Astrocyte (in vitro differentiated cells and primary cell): ENCODE data around the gene CRELD2. TPM values are rescaled to one million over a fixed set of nuclear protein-coding genes. Genes with fewer than 3 reads are reported as not detected.

ENCODE experiments used
- DNase-seq: peaks from one replicate; pipeline ENCODE4 v3.0.0-alpha.2; 2010; ENCODE audit warnings: low read depth
- FAIRE-seq: peaks from 2 replicates; lab custom pipeline; 2011; peaks lifted over from hg19 to GRCh38; lab: Jason Lieb, UNC
- H2AFZ ChIP-seq: 2 replicates; pipeline ENCODE4 v1.6.0; 2012; ENCODE audit warnings: low read depth, low read length, inconsistent platforms
- H3K27ac ChIP-seq: 2 replicates; pipeline ENCODE4 v1.5.1; 2011; ENCODE audit warnings: low read depth, low read length, inconsistent platforms
- H3K27me3 ChIP-seq: 2 replicates; pipeline ENCODE4 v1.6.0; 2011; ENCODE audit warnings: low read length, inconsistent platforms; ENCODE audit not compliant: insufficient read depth
- H3K36me3 ChIP-seq: 2 replicates; pipeline ENCODE4 v1.5.1; 2011; ENCODE audit warnings: low read length, inconsistent platforms; ENCODE audit not compliant: insufficient read depth
- H3K4me1 ChIP-seq: 2 replicates; pipeline ENCODE4 v1.5.1; 2011; ENCODE audit warnings: low read length, inconsistent platforms; ENCODE audit not compliant: insufficient read depth
- H3K4me2 ChIP-seq: 2 replicates; pipeline ENCODE4 v1.6.0; 2012; ENCODE audit warnings: low read length, inconsistent platforms
- H3K4me3 ChIP-seq: 2 replicates; pipeline ENCODE4 v1.5.1; 2011; ENCODE audit warnings: low read depth, mild to moderate bottlenecking, low read length, inconsistent platforms; ENCODE audit not compliant: insufficient read depth
- H3K79me2 ChIP-seq: 2 replicates; pipeline ENCODE4 v1.6.0; 2012; ENCODE audit warnings: mild to moderate bottlenecking, low read length, inconsistent platforms; ENCODE audit not compliant: insufficient read depth
- H3K9ac ChIP-seq: 2 replicates; pipeline ENCODE4 v1.6.0; 2012; ENCODE audit warnings: mild to moderate bottlenecking, low read length, inconsistent platforms
- H3K9me3 ChIP-seq: 2 replicates; pipeline ENCODE4 v1.5.1; 2012; ENCODE audit warnings: low read depth, mild to moderate bottlenecking, low read length, inconsistent platforms; ENCODE audit not compliant: insufficient read depth
- H4K20me1 ChIP-seq: 2 replicates; pipeline ENCODE4 v1.6.0; 2012; ENCODE audit warnings: low read length, inconsistent platforms; ENCODE audit not compliant: insufficient read depth
- H3K27ac Mint-ChIP-seq: one replicate; pipeline ENCODE4 v1.8.0; 2021; ENCODE audit warnings: mild to moderate bottlenecking, mixed read lengths; ENCODE audit not compliant: unreplicated experiment
- H3K27me3 Mint-ChIP-seq: one replicate; pipeline ENCODE4 v1.8.0; 2021; ENCODE audit warnings: low read depth, mixed read lengths; ENCODE audit not compliant: unreplicated experiment
- H3K36me3 Mint-ChIP-seq: one replicate; pipeline ENCODE4 v1.8.0; 2021; ENCODE audit warnings: low read depth, mixed read lengths; ENCODE audit not compliant: unreplicated experiment
- H3K4me1 Mint-ChIP-seq: one replicate; pipeline ENCODE4 v1.8.0; 2021; ENCODE audit warnings: low read depth, mixed read lengths; ENCODE audit not compliant: unreplicated experiment
- H3K4me3 Mint-ChIP-seq: one replicate; pipeline ENCODE4 v1.8.0; 2021; ENCODE audit warnings: mild to moderate bottlenecking, moderate library complexity, mixed read lengths; ENCODE audit not compliant: unreplicated experiment
- H3K9me3 Mint-ChIP-seq: one replicate; pipeline ENCODE4 v1.8.0; 2021; ENCODE audit warnings: mild to moderate bottlenecking, mixed read lengths; ENCODE audit not compliant: unreplicated experiment
- EZH2 ChIP-seq: IDR thresholded peaks from 2 replicates; pipeline ENCODE4 v1.6.1; 2012; ENCODE audit warnings: mild to moderate bottlenecking, low read length, inconsistent platforms; ENCODE audit not compliant: insufficient read depth
- total RNA-seq: library from RNA; stranded (reverse); gene quantifications from 2 replicates; pipeline ENCODE4 v1.2.1, GENCODE V29; 2021
- TF ChIP-seq, protein P1 (sequence below): IDR thresholded peaks from 2 replicates; pipeline ENCODE4 v1.5.1; 2011; ENCODE audit warnings: low read depth, mild to moderate bottlenecking, inconsistent platforms, low read length, moderate library complexity; ENCODE audit not compliant: insufficient read depth

Gene CRELD2
- total RNA-seq, 1 donor from 2014 or later = 49.6 TPM

DNA sequence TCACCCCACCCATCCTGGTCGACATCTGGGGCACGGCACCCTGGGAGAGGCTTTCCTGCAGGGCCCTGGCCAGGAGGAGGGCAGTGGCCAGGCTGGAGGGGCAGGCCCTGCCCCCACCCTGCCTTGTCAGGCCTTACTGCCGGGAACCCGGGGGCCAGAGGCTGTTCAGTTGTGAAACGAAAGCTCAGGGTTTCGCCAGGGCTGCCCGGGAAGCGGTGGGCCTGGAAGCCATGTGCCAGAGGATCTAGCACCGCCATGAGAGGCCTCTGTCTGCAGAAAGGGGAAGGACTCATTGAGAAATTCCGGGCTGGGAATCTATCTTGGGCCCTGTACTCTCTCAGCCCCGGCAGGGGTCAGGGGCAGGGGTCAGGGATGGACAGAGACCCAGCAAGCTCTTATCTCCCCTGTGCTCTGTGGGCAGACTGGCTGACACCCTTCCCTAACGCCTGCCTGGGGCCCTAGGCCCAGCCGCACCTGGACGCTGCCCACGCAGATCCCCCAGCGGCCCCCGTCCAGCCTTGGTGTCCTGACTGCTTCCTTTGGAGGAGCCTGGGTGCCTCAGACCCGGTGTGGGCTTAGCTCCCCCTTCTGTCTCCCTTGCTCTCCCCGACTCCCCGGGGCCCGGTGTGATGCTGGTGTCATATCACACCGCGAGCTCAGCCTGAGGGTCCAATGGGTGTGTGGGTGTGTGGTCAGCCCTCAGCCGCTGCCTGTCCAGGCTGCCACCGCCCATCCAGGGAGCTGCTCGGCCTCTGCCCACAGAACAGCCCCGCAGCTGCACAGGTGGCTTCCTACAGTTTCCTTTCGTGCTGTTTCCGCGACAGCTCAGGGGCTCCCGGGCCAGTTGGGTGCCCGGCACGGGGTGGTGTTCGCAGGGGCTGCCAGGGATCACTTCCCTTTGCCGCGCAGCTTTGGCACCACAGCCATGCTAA, 48.6 kb downstream of the CRELD2 start:
- Histone ChIP-seq H3K4me3 (no peak overlapping the region), H3K9ac (no peak overlapping the region), H3K36me3 (peaks cover 2% of the 10 kb centered on the region), H3K27ac (no peak overlapping the region), H3K27me3 (no peaks in the 10 kb centered on the region), H3K4me1 (peaks cover 33% of the 10 kb centered on the region), H4K20me1 (peaks cover 48% of the 10 kb centered on the region), H3K9me3 (no peaks in the 10 kb centered on the region), H3K79me2 (peaks cover 25% of the 10 kb centered on the region), H2AFZ (no peak overlapping the region), H3K4me2 (no peak overlapping the region)
- FAIRE-seq = no peak
- Mint-ChIP-seq H3K27ac (no peak overlapping the region), H3K36me3 (peaks cover 7% of the 10 kb centered on the region), H3K9me3 (peaks cover 2% of the 10 kb centered on the region), H3K4me3 (no peak overlapping the region), H3K4me1 (peaks cover 8% of the 10 kb centered on the region), H3K27me3 (peaks cover 2% of the 10 kb centered on the region)
- no peak for TF ChIP-seq EZH2
- TF ChIP-seq, protein P1, sequence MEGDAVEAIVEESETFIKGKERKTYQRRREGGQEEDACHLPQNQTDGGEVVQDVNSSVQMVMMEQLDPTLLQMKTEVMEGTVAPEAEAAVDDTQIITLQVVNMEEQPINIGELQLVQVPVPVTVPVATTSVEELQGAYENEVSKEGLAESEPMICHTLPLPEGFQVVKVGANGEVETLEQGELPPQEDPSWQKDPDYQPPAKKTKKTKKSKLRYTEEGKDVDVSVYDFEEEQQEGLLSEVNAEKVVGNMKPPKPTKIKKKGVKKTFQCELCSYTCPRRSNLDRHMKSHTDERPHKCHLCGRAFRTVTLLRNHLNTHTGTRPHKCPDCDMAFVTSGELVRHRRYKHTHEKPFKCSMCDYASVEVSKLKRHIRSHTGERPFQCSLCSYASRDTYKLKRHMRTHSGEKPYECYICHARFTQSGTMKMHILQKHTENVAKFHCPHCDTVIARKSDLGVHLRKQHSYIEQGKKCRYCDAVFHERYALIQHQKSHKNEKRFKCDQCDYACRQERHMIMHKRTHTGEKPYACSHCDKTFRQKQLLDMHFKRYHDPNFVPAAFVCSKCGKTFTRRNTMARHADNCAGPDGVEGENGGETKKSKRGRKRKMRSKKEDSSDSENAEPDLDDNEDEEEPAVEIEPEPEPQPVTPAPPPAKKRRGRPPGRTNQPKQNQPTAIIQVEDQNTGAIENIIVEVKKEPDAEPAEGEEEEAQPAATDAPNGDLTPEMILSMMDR = no peak
- DNase-seq = no peak

DNA sequence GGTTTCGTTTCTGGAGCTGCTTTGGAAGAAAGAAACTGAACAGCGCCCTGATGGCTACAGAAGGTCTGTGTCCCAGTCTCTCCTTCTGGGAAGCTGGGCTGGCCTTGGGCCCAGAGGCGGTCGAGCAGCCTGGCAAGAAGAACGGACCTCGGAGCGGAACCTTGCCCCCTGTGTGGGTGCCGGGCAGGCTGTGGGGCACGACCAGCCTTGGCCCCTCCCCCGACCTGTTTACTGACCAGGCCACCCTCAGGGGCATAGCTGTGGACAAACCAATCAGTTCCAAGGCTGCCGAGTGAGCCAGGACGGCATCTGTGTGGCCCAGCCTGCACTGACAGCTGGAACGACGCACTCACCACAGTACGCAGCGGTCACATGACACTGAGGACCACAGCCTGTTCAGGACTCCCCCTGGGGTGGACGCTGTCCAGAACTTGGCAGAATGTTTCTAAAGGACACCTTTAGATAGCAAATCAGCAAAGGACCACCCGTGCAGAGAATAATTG, 49.3 kb downstream of the CRELD2 start:
- Histone ChIP-seq H3K9ac (no peak overlapping the region), H3K4me3 (no peak overlapping the region), H2AFZ (no peak overlapping the region), H3K4me2 (no peak overlapping the region), H3K27me3 (no peaks in the 10 kb centered on the region), H3K4me1 (peaks cover 30% of the 10 kb centered on the region), H3K9me3 (no peaks in the 10 kb centered on the region), H3K79me2 (peaks cover 21% of the 10 kb centered on the region), H4K20me1 (peaks cover 47% of the 10 kb centered on the region), H3K36me3 (peaks cover 2% of the 10 kb centered on the region), H3K27ac (no peak overlapping the region)
- Mint-ChIP-seq H3K4me3 (no peak overlapping the region), H3K27me3 (peaks cover 2% of the 10 kb centered on the region), H3K27ac (no peak overlapping the region), H3K9me3 (peaks cover 2% of the 10 kb centered on the region), H3K4me1 (peaks cover 8% of the 10 kb centered on the region), H3K36me3 (peaks cover 7% of the 10 kb centered on the region)
- DNase-seq = no peak
- no peak for FAIRE-seq
- no peak for TF ChIP-seq EZH2
- TF ChIP-seq, protein P1 = no peak
